ENCODE measurements around the gene CANX. TPM values are rescaled to one million over a fixed set of nuclear protein-coding genes. Genes with fewer than 3 reads are reported as not detected.

The CANX gene
- total and polyA plus RNA-seq, 9 of the 15 experiments (the other 6 are each of a cell fraction or from before 2014, with no cell fraction given) = 155 to 893 (median 589) TPM

DNA sequence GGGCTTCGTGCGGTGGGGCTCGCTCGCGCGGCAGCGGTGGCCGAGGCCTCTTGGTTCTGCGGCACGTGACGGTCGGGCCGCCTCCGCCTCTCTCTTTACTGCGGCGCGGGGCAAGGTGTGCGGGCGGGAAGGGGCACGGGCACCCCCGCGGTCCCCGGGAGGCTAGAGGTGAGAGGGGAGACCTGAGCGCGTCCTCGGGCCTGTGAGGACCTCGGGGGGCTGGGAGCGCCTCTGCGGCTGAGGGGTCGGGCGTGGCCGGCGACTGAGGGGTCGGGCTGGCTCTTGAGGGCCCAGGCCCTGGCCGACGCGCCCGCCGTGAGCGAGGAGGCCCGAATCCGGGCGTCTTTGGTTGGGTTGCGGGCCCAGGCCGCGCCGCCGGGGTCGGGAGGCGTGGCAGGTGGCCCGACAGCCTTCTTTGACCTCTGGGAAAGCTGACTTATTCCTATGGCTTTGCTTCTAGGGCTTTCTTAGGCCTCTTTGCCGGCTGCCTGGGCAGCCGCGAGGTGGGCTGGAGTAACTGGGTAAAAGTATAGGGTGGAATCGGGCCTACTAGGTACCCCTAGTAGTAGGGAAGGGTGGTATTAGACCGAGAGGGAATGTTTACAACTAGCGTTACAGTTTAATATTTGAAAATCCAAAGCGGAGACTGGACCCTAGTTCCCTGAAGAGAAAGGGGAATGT lies at the start of gene CANX (continued):
- TF ChIP-seq RREB1 (CRISPR knock-in tag; IDR thresholded peaks at IDR 0.05) (no peak), ZNF197 (CRISPR knock-in tag; IDR thresholded peaks at IDR 0.05; ENCODE audit: low read depth) (no peak), CAMTA2 (CRISPR knock-in tag; conservative IDR thresholded peaks at IDR 0.05) (no peak), ZNF232 (CRISPR knock-in tag; IDR thresholded peaks at IDR 0.05) (peak; percentile 90; the same call in 1 of the 2 replicates), KLF10 (CRISPR knock-in tag; IDR thresholded peaks at IDR 0.05) (no peak), SIRT6 (IDR thresholded peaks at IDR 0.05; ENCODE audit: low read depth, low read length) (no peak), TARDBP (IDR thresholded peaks at IDR 0.05) (no peak), ZNF699 (CRISPR knock-in tag; IDR thresholded peaks at IDR 0.05; ENCODE audit: insufficient replicate concordance) (no peak), ESRRB (CRISPR knock-in tag; IDR thresholded peaks at IDR 0.05; ENCODE audit: borderline replicate concordance) (no peak), TCFL5 (CRISPR knock-in tag; conservative IDR thresholded peaks at IDR 0.05) (no peak), RNF219 (CRISPR knock-in tag; IDR thresholded peaks at IDR 0.05) (no peak), BHLHE40 (IDR thresholded peaks at IDR 0.05; ENCODE audit: low read length) (peak; percentile 98), MLX (CRISPR knock-in tag; conservative IDR thresholded peaks at IDR 0.05) (0 out of 4 replicates have a peak, but pooled peaks of 1 of the 2 experiments have one; percentile 66), XRCC5 (IDR thresholded peaks at IDR 0.05; ENCODE audit: low read depth, low read length) (no peak)
- TF ChIP-seq, protein P1, sequence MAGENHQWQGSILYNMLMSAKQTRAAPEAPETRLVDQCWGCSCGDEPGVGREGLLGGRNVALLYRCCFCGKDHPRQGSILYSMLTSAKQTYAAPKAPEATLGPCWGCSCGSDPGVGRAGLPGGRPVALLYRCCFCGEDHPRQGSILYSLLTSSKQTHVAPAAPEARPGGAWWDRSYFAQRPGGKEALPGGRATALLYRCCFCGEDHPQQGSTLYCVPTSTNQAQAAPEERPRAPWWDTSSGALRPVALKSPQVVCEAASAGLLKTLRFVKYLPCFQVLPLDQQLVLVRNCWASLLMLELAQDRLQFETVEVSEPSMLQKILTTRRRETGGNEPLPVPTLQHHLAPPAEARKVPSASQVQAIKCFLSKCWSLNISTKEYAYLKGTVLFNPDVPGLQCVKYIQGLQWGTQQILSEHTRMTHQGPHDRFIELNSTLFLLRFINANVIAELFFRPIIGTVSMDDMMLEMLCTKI (IDR thresholded peaks at IDR 0.05; ENCODE audit: partially characterized antibody) = no peak
